OCI-LY7 (cell line): Measurements from ENCODE around the gene FUNDC1. TPM values are rescaled to one million over a fixed set of nuclear protein-coding genes. Genes with fewer than 3 reads are reported as not detected.
A peak's percentile ranks its signal among the peaks of the same experiment; 100 is the strongest.

ENCODE experiments used
- Bru-seq: library from RNA; stranded (reverse); fragments of 400-500 nt; gene quantifications from one replicate; lab custom pipeline; 2021; lab: Mats Ljungman, UMichigan
- BruChase-seq, 2 experiments: library from RNA; stranded (reverse); fragments of 400-500 nt; gene quantifications; one replicate each; lab custom pipeline; 2021; lab: Mats Ljungman, UMichigan
- BruUV-seq: library from RNA; stranded (reverse); fragments of 400-500 nt; replicated peaks from 2 replicates; lab custom pipeline; 2021; lab: Mats Ljungman, UMichigan
- CTCF ChIA-PET: fragments of 300-600 bp; sonication (Branson Sonifier 250); formaldehyde crosslinking; loops from one replicate; lab custom pipeline; 2022; ENCODE audit warnings: antibody characterized with exemption; ENCODE audit not compliant: unreplicated experiment; lab: Charles Lee
- POLR2A ChIA-PET: fragments of 300-600 bp; sonication (Branson Sonifier 250); formaldehyde crosslinking; loops from one replicate; lab custom pipeline; 2022; ENCODE audit warnings: antibody characterized with exemption; lab: Charles Lee
- DNase-seq: peaks from one replicate; pipeline ENCODE4 v3.0.0-alpha.2; 2015; ENCODE audit warnings: low spot score
- H2AFZ ChIP-seq: fragments of 200-600 bp; sonication (generic), shearing (Covaris generic); 2 replicates; pipeline ENCODE4 v1.6.1; 2014; ENCODE audit warnings: mild to moderate bottlenecking, antibody characterized with exemption, low read length, moderate library complexity
- H3K27ac ChIP-seq: fragments of 200-600 bp; sonication (generic); 2 replicates; pipeline ENCODE4 v1.5.1; 2014; ENCODE audit warnings: mixed run types, low read depth, mild to moderate bottlenecking, moderate library complexity, low read length, inconsistent platforms; ENCODE audit not compliant: poor library complexity, severe bottlenecking
- H3K36me3 ChIP-seq: fragments of 200-600 bp; sonication (generic); 2 replicates; pipeline ENCODE4 v1.6.1; 2014; ENCODE audit warnings: mild to moderate bottlenecking, antibody characterized with exemption, low read length, moderate library complexity, mixed read lengths; ENCODE audit not compliant: insufficient read depth
- H3K4me1 ChIP-seq: fragments of 200-600 bp; sonication (generic); 2 replicates; pipeline ENCODE4 v1.5.1; 2014; ENCODE audit warnings: mild to moderate bottlenecking, low read length; ENCODE audit not compliant: insufficient read depth, poor library complexity, severe bottlenecking
- H3K4me2 ChIP-seq: fragments of 200-600 bp; sonication (generic); 2 replicates; pipeline ENCODE4 v1.6.1; 2014; ENCODE audit warnings: mild to moderate bottlenecking, low read length
- H3K4me3 ChIP-seq: fragments of 200-600 bp; sonication (generic); 2 replicates; pipeline ENCODE4 v1.5.1; 2014; ENCODE audit warnings: mild to moderate bottlenecking, low read depth, low read length; ENCODE audit not compliant: poor library complexity, severe bottlenecking
- H3K79me2 ChIP-seq: fragments of 200-600 bp; sonication (generic); 2 replicates; pipeline ENCODE4 v1.6.1; 2016; ENCODE audit warnings: low read depth, mild to moderate bottlenecking, low read length, moderate library complexity, mixed read lengths; ENCODE audit not compliant: insufficient read depth
- H3K9me2 ChIP-seq: fragments of 200-600 bp; sonication (generic); 2 replicates; pipeline ENCODE4 v1.6.1; 2016; ENCODE audit warnings: mild to moderate bottlenecking, low read length, mixed read lengths; ENCODE audit not compliant: insufficient read depth
- H3K9me3 ChIP-seq: fragments of 200-600 bp; sonication (generic); 2 replicates; pipeline ENCODE4 v1.6.1; 2014; ENCODE audit warnings: mild to moderate bottlenecking, mixed run types, low read length, mixed read lengths
- H4K20me1 ChIP-seq: fragments of 200-600 bp; sonication (generic); 2 replicates; pipeline ENCODE4 v1.6.1; 2014; ENCODE audit warnings: mild to moderate bottlenecking, antibody characterized with exemption, low read length, moderate library complexity, mixed read lengths; ENCODE audit not compliant: insufficient read depth
- CTCF ChIP-seq: fragments of 200-600 bp; sonication (generic); conservative IDR thresholded peaks from 2 replicates; pipeline ENCODE4 v1.5.1; 2014; ENCODE audit warnings: mild to moderate bottlenecking, antibody characterized with exemption, low read length, moderate library complexity, mixed read lengths
- EZH2phosphoT487 ChIP-seq: fragments of 200-600 bp; sonication (generic); IDR thresholded peaks from 2 replicates; pipeline ENCODE4 v1.6.1; 2018; ENCODE audit warnings: low read depth, borderline replicate concordance, mild to moderate bottlenecking, mixed run types, antibody characterized with exemption, low read length, moderate library complexity, mixed read lengths
- intact Hi-C: fragments of 100-400 bp; cut with micrococcal nuclease; formaldehyde crosslinking; loops from one replicate; pipeline ENCODE4 v1.10.0; 2022; ENCODE audit not compliant: unreplicated experiment
- long read RNA-seq: library from polyadenylated mRNA; stranded (forward); transcript quantifications from one replicate; pipeline ENCODE4 v2.0.0, GENCODE V29; 2022
- total RNA-seq, 2 experiments: library from RNA; depleted of rRNA in 1 of 2; stranded (reverse); fragments of >200 nt in 1 of 2; shearing (Covaris generic) in 1 of 2; gene quantifications; 2 replicates each; pipeline ENCODE4 v1.2.3, GENCODE V29; 2014 to 2022

Gene FUNDC1
- 10.2 and 15.5 TPM in 2 replicates for total RNA-seq (2014; rRNA removed; shearing (Covaris generic))
- total RNA-seq (2022) = 13.1 and 13.5 TPM in 2 replicates
- percentile 64 among the genes with signal in this experiment for Bru-seq, nascent RNA
- BruChase-seq, experiment 1, labeled RNA remaining after a 6-hour chase = percentile 53 among the genes with signal in this experiment
- percentile 58 among the genes with signal in this experiment for BruChase-seq, experiment 2, labeled RNA remaining after a 2-hour chase
- long read RNA-seq, transcript FUNDC1-201 (5 exons, 1,196 nt) = major isoform, 5 of 9 reads
- long read RNA-seq, partial matches to known transcripts = 3 of 9 reads
- long read RNA-seq, other reads (novel, unspliced or antisense) = 1 of 9 reads

- Histone ChIP-seq H4K20me1 (no peaks in the 10 kb centered on the region), H3K27ac (peak within 1 kb of the TSS; percentile 36), H3K4me3 (peak within 1 kb of the TSS; percentile 89), H2AFZ (peak within 1 kb of the TSS; percentile 95; the same call in 1 of the 2 replicates), H3K4me2 (peak within 1 kb of the TSS; percentile 80), H3K9me2 (no peaks in the 10 kb centered on the region), H3K4me1 (peaks cover 12% of the 10 kb centered on the region), H3K79me2 (peaks cover 16% of the 10 kb centered on the region), H3K9me3 (no peaks in the 10 kb centered on the region), H3K36me3 (peaks cover 4% of the 10 kb centered on the region)
- TF ChIP-seq EZH2phosphoT487 (no peak), CTCF (peak; percentile 66)
- peak; percentile 91 for DNase-seq
- ChIA-PET POLR2A (no interaction called here), CTCF (interaction anchor here (0.5 kb wide), 1 partner anchor 328 kb away, joined by 4 read pairs; no protein-coding TSS in a partner anchor)
- intact Hi-C loops = loop anchor here (2.0 kb wide), 1 partner anchor 330 kb away; the partner anchor contains the start of gene KDM6A
- no TSS peak for BruUV-seq
Observed at GRCh38 chrX:44542567-44543325, at the start of gene FUNDC1. TSS of gene FUNDC1 (minus strand) at chrX:44542859. CDS start at chrX:44542832, 27 bp downstream.

- TF ChIP-seq CTCF (no peak), EZH2phosphoT487 (no peak)
- no peak overlapping the region for H3K27ac ChIP-seq
- H3K4me3 ChIP-seq = no peak overlapping the region
- no peak overlapping the region for H2AFZ ChIP-seq
- H4K20me1 ChIP-seq = no peaks in the 10 kb centered on the region
- POLR2A ChIA-PET = no interaction called here
- no TSS peak for BruUV-seq
- H3K79me2 ChIP-seq = no peaks in the 10 kb centered on the region
- intact Hi-C loops = no loop called here
- no peak overlapping the region for H3K4me2 ChIP-seq
- DNase-seq = no peak
- no peaks in the 10 kb centered on the region for H3K4me1 ChIP-seq
- no peaks in the 10 kb centered on the region for H3K36me3 ChIP-seq
- no peaks in the 10 kb centered on the region for H3K9me2 ChIP-seq
- H3K9me3 ChIP-seq = no peaks in the 10 kb centered on the region
- CTCF ChIA-PET = no interaction called here
Observed at GRCh38 chrX:44585866-44586265, 43.2 kb upstream of the FUNDC1 start.
